Measurements from ENCODE around the gene IL20RB. TPM values are rescaled to one million over a fixed set of nuclear protein-coding genes. Genes with fewer than 3 reads are reported as not detected.

The IL20RB gene, protein sequence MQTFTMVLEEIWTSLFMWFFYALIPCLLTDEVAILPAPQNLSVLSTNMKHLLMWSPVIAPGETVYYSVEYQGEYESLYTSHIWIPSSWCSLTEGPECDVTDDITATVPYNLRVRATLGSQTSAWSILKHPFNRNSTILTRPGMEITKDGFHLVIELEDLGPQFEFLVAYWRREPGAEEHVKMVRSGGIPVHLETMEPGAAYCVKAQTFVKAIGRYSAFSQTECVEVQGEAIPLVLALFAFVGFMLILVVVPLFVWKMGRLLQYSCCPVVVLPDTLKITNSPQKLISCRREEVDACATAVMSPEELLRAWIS
- polyA plus RNA-seq (ENCODE audit: insufficient read length in 3 of 3): under 1 TPM; 0.20 to 0.53 (median 0.46) TPM

GRCh38 chr3:136957751-136958288, at the start of gene IL20RB:
TSS of gene IL20RB (plus strand) at chr3:136957983. CDS start at chr3:136958114, 131 bp downstream.
- no peak for DNase-seq (ENCODE audit: low read depth in 3 of 3, low spot score in 2 of 3)

GRCh38 chr3:136908297-136908696, 49.5 kb upstream of the IL20RB start:
- no peak for DNase-seq (ENCODE audit: low read depth in 3 of 3, low spot score in 2 of 3)

DNA sequence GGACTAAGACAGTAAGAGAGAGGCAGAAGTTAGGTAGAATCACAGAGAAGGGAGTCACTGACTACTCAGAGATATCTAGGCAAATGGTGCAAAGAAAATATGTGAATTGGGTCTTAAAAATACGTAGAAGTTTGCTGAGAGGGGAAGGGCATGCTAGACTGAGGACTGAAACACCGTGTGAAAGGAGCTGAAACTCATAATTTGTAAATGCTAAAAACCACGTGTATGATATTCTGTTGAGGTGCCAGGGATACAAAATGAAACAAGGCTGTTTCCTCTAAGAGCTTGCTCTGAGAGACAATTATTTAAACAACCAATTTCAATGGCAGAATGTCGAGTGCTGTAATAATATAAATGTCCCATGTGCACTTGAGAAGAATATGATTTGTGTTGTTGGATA, 48.6 kb upstream of the IL20RB start:
- DNase-seq (ENCODE audit: low read depth in 3 of 3, low spot score in 2 of 3): no peak

DNA sequence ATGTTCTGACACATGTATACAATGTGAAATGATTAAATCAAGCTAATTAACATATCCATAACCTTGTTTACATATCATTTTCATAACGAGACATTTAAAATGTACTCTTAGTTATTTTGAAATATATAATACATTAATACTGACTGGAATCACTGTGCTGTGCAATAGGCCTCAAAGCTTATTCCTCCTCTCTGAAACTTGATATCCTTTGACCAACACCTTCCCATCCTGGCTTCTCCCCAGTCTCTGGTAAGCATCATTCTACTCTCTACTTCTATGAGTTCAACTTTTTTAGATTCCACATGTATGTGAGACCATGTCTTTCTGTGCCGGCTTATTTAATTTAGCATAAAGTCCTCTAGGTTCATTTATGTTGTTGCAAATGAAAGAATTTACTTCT, 47.1 kb upstream of the IL20RB start:
- no peak for DNase-seq (ENCODE audit: low read depth in 3 of 3, low spot score in 2 of 3)

DNA sequence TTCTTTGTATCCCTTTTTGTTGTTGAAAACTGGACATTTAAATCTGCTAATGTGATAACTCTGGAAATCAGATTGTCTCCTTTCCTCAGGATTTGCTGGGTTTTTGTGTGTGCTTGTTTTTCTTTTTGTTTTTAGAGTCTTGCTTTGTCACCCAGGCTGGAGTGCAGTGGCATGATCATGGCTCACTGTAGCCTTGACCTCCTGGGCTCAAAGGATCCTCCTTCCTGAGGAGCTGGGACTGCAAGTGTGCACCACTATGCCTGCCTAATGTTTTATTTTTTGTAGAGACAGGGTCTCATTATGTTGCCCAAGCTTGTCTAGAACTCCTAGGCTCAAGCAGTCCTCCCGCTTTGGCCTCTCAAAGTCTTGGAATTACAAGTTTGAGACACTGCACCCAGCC, 44.6 kb upstream of the IL20RB start:
- no peak for DNase-seq (ENCODE audit: low read depth in 3 of 3, low spot score in 2 of 3)

DNA sequence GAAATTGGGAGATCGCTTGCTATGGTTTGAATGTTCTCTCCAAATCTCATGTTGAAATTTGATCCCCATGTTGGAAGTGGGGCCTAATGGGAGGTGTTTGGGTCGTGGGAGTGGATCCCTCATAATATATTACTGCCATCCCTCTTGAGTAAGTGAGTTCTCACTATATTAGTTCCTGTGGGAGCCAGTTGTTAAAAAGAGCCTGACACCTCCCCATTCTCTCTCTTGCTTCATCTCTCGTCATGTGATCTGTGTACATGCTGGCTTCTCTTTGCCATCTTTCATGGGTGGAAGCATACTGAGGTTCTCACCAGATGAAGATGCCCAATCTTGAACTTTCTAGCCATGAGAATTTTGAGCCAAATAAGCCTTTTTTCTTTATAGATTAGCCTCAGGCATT, 43.0 kb upstream of the IL20RB start:
- no peak for DNase-seq (ENCODE audit: low read depth in 3 of 3, low spot score in 2 of 3)

DNA sequence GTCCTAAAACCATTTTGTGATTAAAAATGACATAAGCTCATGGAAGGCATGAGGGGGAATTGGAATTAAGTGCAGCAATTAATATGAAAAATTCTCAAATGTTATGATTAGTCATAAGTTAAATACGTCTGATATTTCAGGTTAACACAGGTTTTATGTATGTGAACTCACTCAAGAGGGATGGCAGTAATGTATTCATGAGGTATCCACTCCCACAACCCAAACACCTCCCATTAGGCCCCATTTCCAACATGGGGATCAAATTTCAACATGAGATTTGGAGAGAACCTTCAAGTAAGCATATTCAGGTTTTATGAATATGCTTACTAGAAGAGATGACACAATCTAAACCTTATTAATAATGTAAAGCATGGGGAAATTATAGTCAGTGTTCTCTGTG, 41.6 kb upstream of the IL20RB start:
- no peak for DNase-seq (ENCODE audit: low read depth in 3 of 3, low spot score in 2 of 3)

DNA sequence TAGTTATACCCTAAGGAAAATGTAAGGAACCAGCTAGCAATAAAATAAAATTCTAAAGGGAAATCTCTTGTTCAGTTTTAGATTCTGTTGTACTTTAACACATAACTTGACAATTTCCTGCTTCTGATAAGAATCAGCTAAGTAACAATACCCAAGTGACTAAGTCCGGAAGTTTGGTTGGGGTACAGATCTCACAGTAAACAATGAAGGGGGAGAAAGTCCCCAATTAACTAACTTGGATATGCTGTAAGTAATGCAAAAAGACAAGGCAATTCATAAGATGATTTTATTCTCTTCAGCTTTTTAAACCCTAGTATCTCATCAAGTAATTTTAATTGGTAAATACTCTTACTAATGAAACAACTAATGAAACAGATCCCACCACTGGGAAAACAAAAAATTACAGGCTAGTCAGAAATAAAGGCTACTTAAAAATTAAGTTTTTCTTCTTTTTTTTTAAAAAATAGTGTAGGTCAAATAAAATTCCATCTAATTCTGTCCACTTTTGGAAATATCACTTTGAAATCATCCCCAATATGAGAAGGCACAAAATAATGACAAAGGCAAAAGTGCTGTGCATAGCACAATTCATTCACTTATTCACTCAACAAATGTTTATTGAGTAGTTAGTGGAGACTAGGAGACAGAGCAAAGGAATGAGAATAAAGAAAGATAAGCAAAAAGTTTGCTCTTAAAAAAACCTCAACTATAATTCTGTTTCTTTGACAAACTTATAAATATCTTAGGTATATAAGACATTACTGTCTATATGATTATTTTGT, 37.8 kb upstream of the IL20RB start:
- no peak for DNase-seq (ENCODE audit: low read depth in 3 of 3, low spot score in 2 of 3)

DNA sequence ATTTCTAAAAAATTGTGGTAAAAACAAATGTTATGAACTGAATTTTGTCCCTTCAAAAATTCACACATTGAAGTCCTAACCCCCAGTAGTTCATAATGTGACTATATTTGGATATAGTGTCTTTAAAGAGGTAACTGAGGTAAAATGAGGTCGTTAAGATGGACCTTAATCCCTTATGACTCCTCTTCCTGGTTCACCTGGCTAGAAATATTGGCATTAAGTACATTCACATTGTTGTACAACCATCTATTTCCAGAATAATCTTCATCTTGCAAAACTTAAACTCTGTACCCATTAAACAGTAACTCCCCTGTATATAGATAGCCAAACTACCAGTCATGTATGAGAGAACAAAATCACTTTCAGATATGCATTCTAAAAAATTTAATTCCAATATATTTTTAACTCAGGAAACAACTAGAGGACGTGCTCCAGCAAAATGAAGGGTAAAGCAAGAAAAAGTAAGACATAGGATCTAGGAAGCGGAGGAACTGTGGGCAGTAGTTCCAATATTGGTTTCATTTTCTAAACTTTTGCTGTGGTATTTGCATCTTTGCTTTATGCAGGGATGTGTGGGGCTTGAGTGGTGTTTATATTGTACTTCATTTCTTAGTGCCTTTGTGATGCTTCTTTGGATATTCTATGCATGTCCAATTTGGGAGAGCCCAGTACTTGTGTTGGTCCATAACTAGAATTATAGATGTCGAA, 36.7 kb upstream of the IL20RB start:
- DNase-seq (ENCODE audit: low read depth in 3 of 3, low spot score in 2 of 3): no peak

GRCh38 chr3:136925425-136926190, 32.2 kb upstream of the IL20RB start:
- no peak for DNase-seq (ENCODE audit: low read depth in 3 of 3, low spot score in 2 of 3)

- no peak for DNase-seq (ENCODE audit: low read depth in 3 of 3, low spot score in 2 of 3)
Observed at GRCh38 chr3:136928240-136928639, 29.5 kb upstream of the IL20RB start.

DNA sequence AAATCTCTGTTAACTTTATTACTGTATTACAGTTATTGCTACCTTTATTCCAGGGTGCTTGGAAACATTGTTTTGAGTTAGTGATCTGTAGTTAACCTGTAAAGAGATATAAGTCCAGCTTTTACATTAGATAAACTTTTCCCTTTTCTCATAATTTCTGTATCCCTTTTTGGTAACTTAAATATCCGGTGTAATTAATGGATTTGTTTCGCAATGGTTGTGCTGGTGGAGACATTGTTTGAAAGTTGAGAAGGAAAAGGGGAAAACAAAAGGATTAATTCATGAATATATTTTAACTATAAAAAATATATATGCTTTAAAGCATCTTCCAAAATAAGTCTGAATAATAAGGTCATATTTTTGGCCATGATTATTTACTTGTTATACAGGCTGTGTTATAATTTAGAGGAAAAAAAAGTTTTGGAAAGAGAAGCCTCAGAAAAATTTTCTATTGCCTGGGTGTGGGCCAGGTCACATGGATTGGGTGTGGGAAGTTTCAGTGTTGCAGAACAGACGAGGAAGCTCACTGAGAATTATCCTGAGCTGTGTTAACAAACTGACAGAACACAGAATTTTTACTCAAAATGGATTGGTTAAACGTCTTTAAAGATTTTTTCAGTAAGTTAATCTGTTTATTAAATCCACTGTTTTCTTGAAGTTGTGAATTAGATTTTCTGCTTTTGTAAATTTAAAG, 27.7 kb upstream of the IL20RB start:
- DNase-seq (ENCODE audit: low read depth in 3 of 3, low spot score in 2 of 3): no peak

DNA sequence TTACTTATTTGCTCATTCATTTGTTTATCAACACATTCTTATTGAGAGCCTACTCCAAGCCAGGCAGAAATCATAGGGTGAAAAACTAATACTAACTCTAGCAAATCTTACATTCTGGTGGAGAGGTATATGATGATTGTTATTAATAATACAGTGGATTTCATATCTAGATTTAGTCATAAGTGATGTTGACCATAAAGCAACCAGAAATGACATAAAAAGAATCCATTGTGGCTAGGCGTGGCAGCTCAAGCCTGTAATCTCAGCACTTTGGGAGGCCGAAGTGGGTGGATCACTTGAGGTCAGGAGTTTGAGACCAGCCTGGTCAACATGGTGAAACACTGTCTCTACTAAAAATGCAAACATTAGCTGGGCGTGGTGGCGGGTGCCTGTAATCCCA, 26.2 kb upstream of the IL20RB start:
- DNase-seq (ENCODE audit: low read depth in 3 of 3, low spot score in 2 of 3): no peak

GRCh38 chr3:136932523-136932922, 25.3 kb upstream of the IL20RB start:
- DNase-seq (ENCODE audit: low read depth in 3 of 3, low spot score in 2 of 3): no peak

DNA sequence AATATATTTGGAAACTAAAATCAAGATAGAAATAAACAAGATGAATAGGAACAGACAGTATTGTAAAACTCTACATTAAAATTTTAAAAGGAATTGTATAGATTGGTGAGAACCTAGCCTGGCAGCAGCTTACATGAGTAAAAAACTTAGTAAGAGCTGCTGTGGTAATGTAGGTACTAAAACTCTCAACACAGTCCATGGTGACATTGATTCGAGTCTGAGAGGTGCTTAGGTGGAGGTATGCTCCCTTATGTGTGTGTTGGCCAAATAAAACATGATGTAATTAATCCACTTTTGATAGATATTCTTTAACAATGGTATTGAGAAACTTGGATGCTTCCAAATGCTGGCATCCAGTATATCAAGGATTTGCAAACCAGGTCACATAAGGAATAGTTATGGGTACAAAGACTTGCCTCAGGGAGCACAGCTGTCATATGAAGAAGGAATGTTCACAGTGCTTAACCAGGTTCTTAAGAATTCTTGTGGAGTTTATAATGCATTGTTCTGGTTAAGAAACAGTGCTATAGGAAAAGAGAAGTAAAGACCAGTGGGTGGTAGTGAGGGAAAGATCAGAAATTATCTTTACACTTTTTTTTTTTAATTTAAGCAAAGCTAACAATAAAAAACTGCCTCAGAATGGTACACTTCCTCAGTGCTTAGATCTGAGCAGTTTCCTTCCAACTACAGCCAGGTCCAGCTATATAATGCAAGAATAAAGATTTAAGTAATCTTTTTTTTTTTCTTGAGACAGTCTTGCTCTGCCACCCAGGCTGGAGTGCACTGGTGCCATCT, 24.6 kb upstream of the IL20RB start:
- no peak for DNase-seq (ENCODE audit: low read depth in 3 of 3, low spot score in 2 of 3)

DNA sequence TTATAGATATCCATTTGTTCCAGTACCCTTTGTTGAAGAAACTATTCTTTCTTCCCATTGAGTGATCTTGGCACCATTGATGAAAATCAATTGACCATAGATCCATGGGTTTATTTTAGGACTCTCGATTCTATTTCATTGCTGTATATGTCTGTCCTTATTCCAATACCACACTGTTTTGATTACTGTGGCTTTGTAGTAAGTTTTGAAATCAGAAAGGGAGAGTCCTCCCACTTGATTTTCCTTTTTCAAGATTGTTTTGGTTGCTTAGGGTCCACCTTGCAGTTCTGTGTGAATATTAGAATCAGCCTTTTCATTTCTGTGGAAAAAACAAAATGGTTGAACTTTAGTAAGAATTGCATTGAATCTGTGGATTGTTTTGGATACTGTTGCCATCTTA, 20.6 kb upstream of the IL20RB start:
- DNase-seq (ENCODE audit: low read depth in 3 of 3, low spot score in 2 of 3): no peak

DNA sequence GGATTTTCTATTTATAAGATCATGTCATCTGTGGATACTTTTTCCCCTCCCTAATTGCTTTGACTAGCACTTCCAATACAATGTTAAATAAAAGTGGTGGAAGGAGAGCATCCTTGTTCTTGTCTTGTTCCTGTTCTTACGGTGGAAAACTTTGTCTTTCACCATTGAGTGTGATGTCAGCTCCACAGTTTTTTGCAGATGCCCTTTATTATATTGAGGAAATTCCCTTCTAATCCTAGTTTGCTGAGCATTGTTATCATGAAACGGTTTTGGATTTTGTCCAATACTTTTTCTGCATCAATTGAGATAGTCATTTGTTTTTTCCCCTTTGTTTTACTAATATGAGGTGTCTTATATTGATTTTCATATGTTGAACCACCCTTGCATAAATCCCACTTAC, 19.9 kb upstream of the IL20RB start:
- no peak for DNase-seq (ENCODE audit: low read depth in 3 of 3, low spot score in 2 of 3)

DNA sequence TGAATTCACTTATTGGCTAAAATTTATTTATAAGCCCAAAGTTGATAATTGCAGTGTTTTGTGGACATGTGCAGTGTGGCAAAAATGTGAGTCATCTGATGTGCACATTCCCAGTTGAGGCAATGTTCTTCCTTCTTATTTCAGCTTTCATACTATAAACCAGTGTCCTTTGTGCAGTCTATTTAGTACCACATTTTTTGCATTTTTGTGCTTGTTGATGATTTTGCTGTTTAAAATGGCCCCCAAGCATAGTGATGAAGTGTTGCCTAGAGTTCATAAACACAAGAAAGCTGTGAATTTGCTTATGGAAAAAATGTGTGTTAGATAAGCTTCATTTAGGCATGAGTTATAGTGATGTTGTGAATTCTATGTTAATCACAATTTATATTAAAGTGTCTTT, 19.4 kb upstream of the IL20RB start:
- no peak for DNase-seq (ENCODE audit: low read depth in 3 of 3, low spot score in 2 of 3)

DNA sequence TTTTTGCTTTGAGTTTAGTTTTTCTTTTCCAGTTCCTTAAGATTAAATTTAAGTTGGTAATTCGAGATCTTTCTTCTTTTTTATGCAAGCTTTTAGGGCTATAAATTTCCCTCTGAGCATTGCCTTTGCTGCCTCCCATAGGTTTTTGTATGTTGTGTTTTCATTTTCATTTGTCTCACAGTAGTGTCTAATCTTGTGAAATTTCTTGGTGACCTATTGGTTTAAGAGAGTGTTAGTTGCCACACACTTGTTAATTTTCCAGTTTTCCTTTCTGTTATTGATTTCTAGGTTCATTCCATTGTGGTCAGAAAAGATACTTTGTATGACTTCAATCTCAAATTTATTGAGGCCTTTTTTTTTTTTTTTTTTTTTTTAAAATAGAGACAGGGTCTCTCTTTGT, 18.3 kb upstream of the IL20RB start:
- DNase-seq (ENCODE audit: low read depth in 3 of 3, low spot score in 2 of 3): no peak

All from right renal cortex interstitium (tissue), 3 donors.